HEK293 (cell line): ENCODE data around the gene NAV1.

Source experiments
- CTCF ChIA-PET: fragments of 350-600 bp; formaldehyde crosslinking; extraction: SDS; loops from one replicate; lab custom pipeline; 2021; ENCODE audit warnings: antibody characterized with exemption; lab: Yijun Ruan, JAX
- POLR2A ChIA-PET: fragments of 300-600 bp; formaldehyde crosslinking; extraction: SDS; loops from one replicate; lab custom pipeline; 2020; ENCODE audit warnings: antibody characterized with exemption, inconsistent platforms; lab: Yijun Ruan, JAX
- H3K27ac ChIP-seq: fragments of 200-500 bp; sonication (Bioruptor generic); 2 replicates; pipeline ENCODE4 v1.5.1; 2014; ENCODE audit warnings: low read depth, low read length, control low read depth, inconsistent platforms; ENCODE audit errors: extremely low read depth
- H3K36me3 ChIP-seq, 2 experiments: fragments of 200-500 bp in 1 of 2; sonication (Bioruptor generic) in 1 of 2; 1 replicate in 1 of 2; 2 replicates in 1 of 2; pipeline ENCODE4 v1.5.1; 2014 to 2017; ENCODE audit warnings: inconsistent platforms in 2 of 2, low read length in 2 of 2; ENCODE audit not compliant: control insufficient read depth in 2 of 2, insufficient read depth in 1 of 2
- H3K4me1 ChIP-seq: fragments of 200-500 bp; sonication (Bioruptor generic); 2 replicates; pipeline ENCODE4 v1.5.1; 2014; ENCODE audit warnings: mild to moderate bottlenecking, low read length, inconsistent platforms; ENCODE audit not compliant: control insufficient read depth, insufficient read depth
- H3K4me3 ChIP-seq: 2 replicates; pipeline ENCODE4 v1.5.1; 2011; ENCODE audit warnings: low read depth, mild to moderate bottlenecking, control low read depth, low read length, moderate library complexity
- H3K9me3 ChIP-seq: fragments of 200-500 bp; sonication (Bioruptor generic); 2 replicates; pipeline ENCODE4 v1.5.1; 2014; ENCODE audit warnings: low read depth, low read length, inconsistent platforms; ENCODE audit not compliant: control insufficient read depth, insufficient read depth
- CTCF ChIP-seq: fragments of 450-650 bp; formaldehyde crosslinking; IDR thresholded peaks from 2 replicates; pipeline ENCODE4 v1.5.1; 2016; ENCODE audit warnings: missing biosample characterization, missing genetic modification characterization
- EGR2 ChIP-seq: fragments of 450-650 bp; formaldehyde crosslinking; IDR thresholded peaks from 2 replicates; pipeline ENCODE4 v1.5.1; 2016; ENCODE audit warnings: low read depth, missing biosample characterization, missing genetic modification characterization
- FEZF1 ChIP-seq: fragments of 450-650 bp; formaldehyde crosslinking; IDR thresholded peaks from 2 replicates; pipeline ENCODE4 v1.5.1; 2016; ENCODE audit warnings: missing biosample characterization, missing genetic modification characterization
- KLF1 ChIP-seq: fragments of 450-650 bp; formaldehyde crosslinking; IDR thresholded peaks from 2 replicates; pipeline ENCODE4 v1.5.1; 2016; ENCODE audit warnings: missing biosample characterization, missing genetic modification characterization
- KLF8 ChIP-seq: fragments of 450-650 bp; formaldehyde crosslinking; IDR thresholded peaks from 2 replicates; pipeline ENCODE4 v1.5.1; 2016; ENCODE audit warnings: missing biosample characterization, missing genetic modification characterization
- MYNN ChIP-seq: fragments of 450-650 bp; formaldehyde crosslinking; IDR thresholded peaks from 2 replicates; pipeline ENCODE4 v1.5.1; 2016; ENCODE audit warnings: missing biosample characterization, missing genetic modification characterization, borderline replicate concordance
- MZF1 ChIP-seq: fragments of 450-650 bp; formaldehyde crosslinking; IDR thresholded peaks from 2 replicates; pipeline ENCODE4 v1.5.1; 2017; ENCODE audit warnings: missing biosample characterization, missing genetic modification characterization, borderline replicate concordance
- SCRT1 ChIP-seq: fragments of 450-650 bp; formaldehyde crosslinking; IDR thresholded peaks from 2 replicates; pipeline ENCODE4 v1.5.1; 2016; ENCODE audit warnings: missing biosample characterization, missing genetic modification characterization, borderline replicate concordance
- YY1 ChIP-seq: fragments of 450-650 bp; formaldehyde crosslinking; IDR thresholded peaks from 2 replicates; pipeline ENCODE4 v1.5.1; 2018; ENCODE audit warnings: missing biosample characterization, missing genetic modification characterization
- ZBTB17 ChIP-seq: fragments of 450-650 bp; formaldehyde crosslinking; IDR thresholded peaks from 2 replicates; pipeline ENCODE4 v1.5.1; 2016; ENCODE audit warnings: missing biosample characterization, missing genetic modification characterization
- ZFP69B ChIP-seq: fragments of 450-650 bp; formaldehyde crosslinking; IDR thresholded peaks from 2 replicates; pipeline ENCODE4 v1.5.1; 2016; ENCODE audit warnings: missing biosample characterization, missing genetic modification characterization
- ZIC2 ChIP-seq: fragments of 450-650 bp; formaldehyde crosslinking; IDR thresholded peaks from 2 replicates; pipeline ENCODE4 v1.5.1; 2016; ENCODE audit warnings: missing biosample characterization, missing genetic modification characterization
- ZNF121 ChIP-seq: fragments of 450-650 bp; formaldehyde crosslinking; IDR thresholded peaks from 2 replicates; pipeline ENCODE4 v1.5.1; 2016; ENCODE audit warnings: missing biosample characterization, missing genetic modification characterization
- ZNF140 ChIP-seq: fragments of 450-650 bp; formaldehyde crosslinking; IDR thresholded peaks from 2 replicates; pipeline ENCODE4 v1.5.1; 2016; ENCODE audit warnings: missing biosample characterization, missing genetic modification characterization
- ZNF266 ChIP-seq: fragments of 450-650 bp; formaldehyde crosslinking; IDR thresholded peaks from 2 replicates; pipeline ENCODE4 v1.5.1; 2016; ENCODE audit warnings: missing biosample characterization, missing genetic modification characterization, low read depth
- ZNF311 ChIP-seq: fragments of 450-650 bp; formaldehyde crosslinking; IDR thresholded peaks from 2 replicates; pipeline ENCODE4 v1.5.1; 2017; ENCODE audit warnings: missing biosample characterization, missing genetic modification characterization, borderline replicate concordance
- ZNF324 ChIP-seq: fragments of 450-650 bp; formaldehyde crosslinking; IDR thresholded peaks from 2 replicates; pipeline ENCODE4 v1.5.1; 2016; ENCODE audit warnings: missing biosample characterization, missing genetic modification characterization
- ZNF426 ChIP-seq: fragments of 450-650 bp; formaldehyde crosslinking; IDR thresholded peaks from 2 replicates; pipeline ENCODE4 v1.5.1; 2017; ENCODE audit warnings: missing biosample characterization, missing genetic modification characterization, mild to moderate bottlenecking, inconsistent platforms, moderate library complexity
- ZNF514 ChIP-seq: fragments of 450-650 bp; formaldehyde crosslinking; IDR thresholded peaks from 2 replicates; pipeline ENCODE4 v1.5.1; 2016; ENCODE audit warnings: missing biosample characterization, missing genetic modification characterization
- ZNF544 ChIP-seq: fragments of 450-650 bp; formaldehyde crosslinking; IDR thresholded peaks from 2 replicates; pipeline ENCODE4 v1.5.0; 2017; ENCODE audit warnings: missing biosample characterization, missing genetic modification characterization
- ZNF596 ChIP-seq: fragments of 450-650 bp; IDR thresholded peaks from 2 replicates; pipeline ENCODE4 v1.5.0; 2018; ENCODE audit warnings: missing biosample characterization, mild to moderate bottlenecking, missing genetic modification characterization, moderate library complexity
- ZNF610 ChIP-seq: fragments of 450-650 bp; formaldehyde crosslinking; IDR thresholded peaks from 2 replicates; pipeline ENCODE4 v1.5.1; 2016; ENCODE audit warnings: missing biosample characterization, missing genetic modification characterization, borderline replicate concordance
- ZNF623 ChIP-seq: fragments of 450-650 bp; formaldehyde crosslinking; IDR thresholded peaks from 2 replicates; pipeline ENCODE4 v1.5.1; 2016; ENCODE audit warnings: missing biosample characterization, missing genetic modification characterization
- ZNF626 ChIP-seq: fragments of 450-650 bp; sonication (Bioruptor Pico); formaldehyde crosslinking; IDR thresholded peaks from 2 replicates; pipeline ENCODE4 v1.5.1; 2018; ENCODE audit warnings: missing biosample characterization, missing genetic modification characterization, inconsistent platforms
- ZNF768 ChIP-seq: fragments of 450-650 bp; formaldehyde crosslinking; IDR thresholded peaks from 2 replicates; pipeline ENCODE4 v1.5.1; 2018; ENCODE audit warnings: missing biosample characterization, mild to moderate bottlenecking, missing genetic modification characterization
- ZNF830 ChIP-seq: fragments of 450-650 bp; IDR thresholded peaks from 2 replicates; pipeline ENCODE4 v1.5.0; 2018; ENCODE audit warnings: missing biosample characterization, missing genetic modification characterization, low read depth, mild to moderate bottlenecking, moderate library complexity
- ZSCAN16 ChIP-seq: fragments of 450-650 bp; formaldehyde crosslinking; IDR thresholded peaks from 2 replicates; pipeline ENCODE4 v1.5.1; 2016; ENCODE audit warnings: missing biosample characterization, missing genetic modification characterization
- ZSCAN23 ChIP-seq: fragments of 450-650 bp; formaldehyde crosslinking; IDR thresholded peaks from 2 replicates; pipeline ENCODE4 v1.5.1; 2016; ENCODE audit warnings: missing biosample characterization, missing genetic modification characterization
- ZSCAN30 ChIP-seq: fragments of 450-650 bp; IDR thresholded peaks from 2 replicates; pipeline ENCODE4 v1.5.1; 2018; ENCODE audit warnings: missing biosample characterization, mild to moderate bottlenecking, missing genetic modification characterization, moderate library complexity
- TF ChIP-seq, protein P1 (sequence below): fragments of 450-650 bp; formaldehyde crosslinking; IDR thresholded peaks from 2 replicates; pipeline ENCODE4 v1.5.1; 2016; ENCODE audit warnings: missing biosample characterization, missing genetic modification characterization
- TF ChIP-seq, protein P2 (sequence below): fragments of 450-650 bp; formaldehyde crosslinking; IDR thresholded peaks from 2 replicates; pipeline ENCODE4 v1.5.1; 2016; ENCODE audit warnings: missing biosample characterization, missing genetic modification characterization
- TF ChIP-seq, protein P3 (sequence below): fragments of 450-650 bp; formaldehyde crosslinking; IDR thresholded peaks from 2 replicates; pipeline ENCODE4; 2016; ENCODE audit warnings: missing biosample characterization, missing genetic modification characterization

The NAV1 gene

GRCh38 chr1:201503397-201504176 is 35.3 kb upstream of the NAV1 start:
- ChIA-PET POLR2A (interaction anchor here (0.5 to 1.9 kb wide), 7 partner anchors 11 to 1726 kb away, joined by 3 to 7 read pairs (median 3); partner anchors contain the start of gene PHLDA3), CTCF (interaction anchor here (0.6 to 5.5 kb wide), 10 partner anchors 10 to 374 kb away, joined by 3 to 74 read pairs (median 5); no protein-coding TSS in a partner anchor)
- no peak overlapping the region for H3K4me3 ChIP-seq
- H3K36me3 ChIP-seq, result no peaks in the 10 kb centered on the region
- no peaks in the 10 kb centered on the region for H3K9me3 ChIP-seq
- H3K4me1 ChIP-seq, result no peaks in the 10 kb centered on the region; the same call in none of the 2 replicates
- H3K27ac ChIP-seq, result no peak overlapping the region
- TF ChIP-seq ZNF626 (tag by site-specific recombination) (no peak), ZSCAN16 (no peak), ZNF324 (tag by site-specific recombination) (peak; percentile 89), SCRT1 (tag by site-specific recombination) (no peak), KLF8 (tag by site-specific recombination) (no peak), ZNF596 (tag by site-specific recombination) (no peak), FEZF1 (tag by site-specific recombination) (no peak; the same call in 1 of the 2 replicates), CTCF (tag by site-specific recombination) (no peak), ZNF140 (tag by site-specific recombination) (no peak), ZNF544 (no peak), ZSCAN23 (tag by site-specific recombination) (no peak), ZIC2 (tag by site-specific recombination) (peak; percentile 84), ZNF121 (no peak), ZFP69B (tag by site-specific recombination) (0 out of 2 replicates have a peak, but pooled peaks have one; percentile 36), ZNF266 (no peak), ZSCAN30 (tag by site-specific recombination) (no peak), ZNF830 (no peak), YY1 (no peak), ZNF623 (tag by site-specific recombination) (0 out of 2 replicates have a peak, but pooled peaks have one; percentile 20), ZNF426 (tag by site-specific recombination) (no peak), ZNF311 (no peak), EGR2 (no peak), ZBTB17 (peak; percentile 58; the same call in 1 of the 2 replicates), ZNF610 (tag by site-specific recombination) (no peak), KLF1 (tag by site-specific recombination) (no peak), ZNF768 (tag by site-specific recombination) (no peak), MYNN (tag by site-specific recombination) (no peak), MZF1 (tag by site-specific recombination) (no peak), ZNF514 (tag by site-specific recombination) (no peak)
- TF ChIP-seq, protein P1, sequence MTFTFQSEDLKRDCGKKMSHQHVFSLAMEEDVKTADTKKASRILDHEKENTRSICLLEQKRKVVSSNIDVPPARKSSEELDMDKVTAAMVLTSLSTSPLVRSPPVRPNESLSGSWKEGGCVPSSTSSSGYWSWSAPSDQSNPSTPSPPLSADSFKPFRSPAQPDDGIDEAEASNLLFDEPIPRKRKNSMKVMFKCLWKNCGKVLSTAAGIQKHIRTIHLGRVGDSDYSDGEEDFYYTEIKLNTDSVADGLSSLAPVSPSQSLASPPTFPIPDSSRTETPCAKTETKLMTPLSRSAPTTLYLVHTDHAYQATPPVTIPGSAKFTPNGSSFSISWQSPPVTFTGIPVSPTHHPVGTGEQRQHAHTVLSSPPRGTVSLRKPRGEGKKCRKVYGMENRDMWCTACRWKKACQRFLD (tag by site-specific recombination), result no peak
- TF ChIP-seq, protein P2, sequence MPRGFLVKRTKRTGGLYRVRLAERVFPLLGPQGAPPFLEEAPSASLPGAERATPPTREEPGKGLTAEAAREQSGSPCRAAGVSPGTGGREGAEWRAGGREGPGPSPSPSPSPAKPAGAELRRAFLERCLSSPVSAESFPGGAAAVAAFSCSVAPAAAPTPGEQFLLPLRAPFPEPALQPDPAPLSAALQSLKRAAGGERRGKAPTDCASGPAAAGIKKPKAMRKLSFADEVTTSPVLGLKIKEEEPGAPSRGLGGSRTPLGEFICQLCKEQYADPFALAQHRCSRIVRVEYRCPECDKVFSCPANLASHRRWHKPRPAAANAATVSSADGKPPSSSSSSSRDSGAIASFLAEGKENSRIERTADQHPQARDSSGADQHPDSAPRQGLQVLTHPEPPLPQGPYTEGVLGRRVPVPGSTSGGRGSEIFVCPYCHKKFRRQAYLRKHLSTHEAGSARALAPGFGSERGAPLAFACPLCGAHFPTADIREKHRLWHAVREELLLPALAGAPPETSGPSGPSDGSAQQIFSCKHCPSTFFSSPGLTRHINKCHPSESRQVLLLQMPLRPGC (tag by site-specific recombination), result peak; percentile 99
- TF ChIP-seq, protein P3, sequence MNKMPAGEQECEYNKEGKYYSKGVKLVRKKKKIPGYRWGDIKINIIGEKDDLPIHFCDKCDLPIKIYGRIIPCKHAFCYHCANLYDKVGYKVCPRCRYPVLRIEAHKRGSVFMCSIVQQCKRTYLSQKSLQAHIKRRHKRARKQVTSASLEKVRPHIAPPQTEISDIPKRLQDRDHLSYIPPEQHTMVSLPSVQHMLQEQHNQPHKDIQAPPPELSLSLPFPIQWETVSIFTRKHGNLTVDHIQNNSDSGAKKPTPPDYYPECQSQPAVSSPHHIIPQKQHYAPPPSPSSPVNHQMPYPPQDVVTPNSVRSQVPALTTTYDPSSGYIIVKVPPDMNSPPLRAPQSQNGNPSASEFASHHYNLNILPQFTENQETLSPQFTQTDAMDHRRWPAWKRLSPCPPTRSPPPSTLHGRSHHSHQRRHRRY (tag by site-specific recombination), result no peak
